Endothelial cell of umbilical vein (primary cell): ENCODE measurements around the gene ANKRD23. TPM values are rescaled to one million over a fixed set of nuclear protein-coding genes. Genes with fewer than 3 reads are reported as not detected.
A peak's percentile ranks its signal among the peaks of the same experiment; 100 is the strongest.

Source experiments
- BruUV-seq: library from RNA; stranded (reverse); fragments of 400-500 nt; replicated peaks from 2 replicates; lab custom pipeline; 2021; lab: Mats Ljungman, UMichigan
- CTCF ChIA-PET: fragments of 300-600, 350-600 bp; sonication (Branson Sonifier 250); formaldehyde crosslinking; loops from one replicate; lab custom pipeline; 2021; ENCODE audit warnings: antibody characterized with exemption, inconsistent platforms; lab: Charles Lee
- POLR2A ChIA-PET: fragments of 300-600, 350-600 bp; sonication (Branson Sonifier 250); formaldehyde crosslinking; loops from one replicate; lab custom pipeline; 2021; ENCODE audit warnings: antibody characterized with exemption, inconsistent platforms; lab: Charles Lee
- DNase-seq: peaks from one replicate; pipeline ENCODE4 v3.0.0-alpha.2; 2011; ENCODE audit warnings: low read depth, low spot score
- FAIRE-seq: peaks from 2 replicates; lab custom pipeline; 2011; peaks lifted over from hg19 to GRCh38; lab: Jason Lieb, UNC
- H2AFZ ChIP-seq: 2 replicates; pipeline ENCODE4 v1.6.0; 2012; ENCODE audit warnings: low read depth, low read length, control low read depth, inconsistent platforms
- H3K27ac ChIP-seq: 2 replicates; pipeline ENCODE4 v1.5.1; 2011; ENCODE audit warnings: low read depth, mild to moderate bottlenecking, control low read depth, low read length, moderate library complexity; ENCODE audit not compliant: insufficient read depth
- H3K27me3 ChIP-seq, 2 experiments: 2 replicates each; pipeline versions ENCODE4 v1.6.0 to v1.6.1; 2011; ENCODE audit warnings: low read length in 2 of 2, mixed read lengths in 1 of 2; ENCODE audit not compliant: control insufficient read depth in 2 of 2, insufficient read depth in 2 of 2
- H3K36me3 ChIP-seq, 2 experiments: 2 replicates in 1 of 2; 3 replicates in 1 of 2; pipeline ENCODE4 v1.5.1; 2011; ENCODE audit warnings: low read length in 2 of 2, mild to moderate bottlenecking in 1 of 2, moderate library complexity in 1 of 2; ENCODE audit not compliant: control insufficient read depth in 2 of 2, insufficient read depth in 2 of 2; ENCODE audit errors: extremely low read depth in 1 of 2
- H3K4me1 ChIP-seq: 3 replicates; pipeline ENCODE4 v1.5.1; 2011; ENCODE audit warnings: mild to moderate bottlenecking, low read length; ENCODE audit not compliant: control insufficient read depth, insufficient read depth; ENCODE audit errors: extremely low read depth
- H3K4me2 ChIP-seq: 2 replicates; pipeline ENCODE4 v1.6.1; 2011; ENCODE audit warnings: low read length, control low read depth, mixed read lengths; ENCODE audit not compliant: insufficient read depth
- H3K4me3 ChIP-seq, 3 experiments: fragments of 200-600 bp in 1 of 3; sonication (generic), shearing (Covaris generic) in 1 of 3; replicated peaks in 1 of 3; 2 replicates each; pipeline ENCODE4 v1.5.1; 2011 to 2016; ENCODE audit warnings: control low read depth in 3 of 3, low read length in 3 of 3, mild to moderate bottlenecking in 2 of 3, inconsistent platforms in 1 of 3, low read depth in 1 of 3, moderate library complexity in 1 of 3; ENCODE audit not compliant: insufficient read depth in 1 of 3
- H3K79me2 ChIP-seq: 2 replicates; pipeline ENCODE4 v1.6.0; 2012; ENCODE audit warnings: low read length, inconsistent platforms; ENCODE audit not compliant: control insufficient read depth, insufficient read depth
- H3K9ac ChIP-seq: replicated peaks from 2 replicates; pipeline ENCODE3; 2011; ENCODE audit warnings: low read length, control low read depth; ENCODE audit not compliant: insufficient read depth; ENCODE audit errors: extremely low read depth
- H3K9me1 ChIP-seq: replicated peaks from 3 replicates; pipeline ENCODE4 v1.6.0; 2011; ENCODE audit warnings: mild to moderate bottlenecking, low read length; ENCODE audit not compliant: control insufficient read depth, insufficient read depth; ENCODE audit errors: extremely low read depth
- H3K9me3 ChIP-seq: replicated peaks from 2 replicates; pipeline ENCODE4 v1.5.1; 2012; ENCODE audit warnings: low read length, inconsistent platforms; ENCODE audit not compliant: control insufficient read depth, insufficient read depth
- H4K20me1 ChIP-seq: replicated peaks from 2 replicates; pipeline ENCODE3; 2011; ENCODE audit warnings: mild to moderate bottlenecking, low read length; ENCODE audit not compliant: control insufficient read depth, insufficient read depth; ENCODE audit errors: extremely low read depth
- EZH2 ChIP-seq: IDR thresholded peaks from 2 replicates; pipeline ENCODE4 v1.6.1; 2012; ENCODE audit warnings: borderline replicate concordance, low read depth, mild to moderate bottlenecking, moderate library complexity, low read length, inconsistent platforms; ENCODE audit not compliant: severe bottlenecking
- FOS ChIP-seq: IDR thresholded peaks from 2 replicates; pipeline ENCODE4 v1.6.1; 2011; ENCODE audit warnings: mild to moderate bottlenecking, low read length, moderate library complexity, borderline replicate concordance; ENCODE audit not compliant: insufficient read depth
- JUN ChIP-seq: IDR thresholded peaks from 2 replicates; pipeline ENCODE4 v1.6.1; 2011; ENCODE audit warnings: borderline replicate concordance, low read depth; ENCODE audit not compliant: insufficient read length, insufficient read depth
- MYC ChIP-seq: IDR thresholded peaks from one replicate; pipeline ENCODE4 v1.6.1; 2011; ENCODE audit warnings: mild to moderate bottlenecking, low read depth, low read length
- POLR2A ChIP-seq: IDR thresholded peaks from 2 replicates; pipeline ENCODE4 v1.6.1; 2012; ENCODE audit warnings: low read depth, mild to moderate bottlenecking, control low read depth, low read length
- dilution Hi-C: fragments of 300-500 bp; cut with MboI; formaldehyde crosslinking; loops from one replicate; pipeline ENCODE4 v1.15.0; 2019; ENCODE audit warnings: low sequenced_read_pairs; ENCODE audit not compliant: extremely low pct_ligation_motif_present
- intact Hi-C: fragments of 100-400 bp; cut with micrococcal nuclease; formaldehyde crosslinking; loops from one replicate; pipeline ENCODE4 v1.10.0; 2022
- polyA plus RNA-seq, 4 experiments: library from polyadenylated mRNA; depleted of rRNA in 3 of 4; stranded (reverse) in 3 of 4; unstranded in 1 of 4; fragments of >200 nt; gene quantifications; 2 replicates each; pipeline versions ENCODE4 v1.2.1 to v1.2.3, GENCODE V29; 2011 to 2012; ENCODE audit warnings: missing spikeins in 1 of 4
- total RNA-seq: library from RNA; stranded (reverse); gene quantifications from 2 replicates; pipeline ENCODE4 v1.2.3, GENCODE V29; 2021

The ANKRD23 gene
- total and polyA plus RNA-seq, 2 donors (not counting 3 experiments of a cell fraction or from before 2014, with no cell fraction given) = 1.7 to 3.6 TPM

GRCh38 chr2:96815326-96816126, 28.3 kb downstream of the ANKRD23 start:
- no peaks in the 10 kb centered on the region for H3K9me1 ChIP-seq
- no peaks in the 10 kb centered on the region for H3K36me3 ChIP-seq
- intact Hi-C loops (loop anchor here (1.0 to 2.0 kb wide), 5 partner anchors 43 to 279 kb away; partner anchors contain the start of genes ANKRD39, ARID5A, CNNM4 and KANSL3), dilution Hi-C loops (no loop called here)
- CTCF ChIA-PET = interaction anchor here (0.8 to 2.9 kb wide), 14 partner anchors 9 to 289 kb away, joined by 3 to 16 read pairs (median 5); partner anchors contain the start of gene ANKRD39
- BruUV-seq = no TSS peak
- H3K27ac ChIP-seq = no peak overlapping the region
- H3K27me3 ChIP-seq = no peaks in the 10 kb centered on the region
- peak overlapping the region; percentile 52 to 82 (median 75) for H3K4me3 ChIP-seq
- H3K9me3 ChIP-seq = no peaks in the 10 kb centered on the region
- TF ChIP-seq EZH2 (no peak), POLR2A (peak; percentile 17)
- FAIRE-seq = no peak
- no peaks in the 10 kb centered on the region for H4K20me1 ChIP-seq
- H3K4me1 ChIP-seq = peaks cover 13% of the 10 kb centered on the region
- POLR2A ChIA-PET = interaction anchor here (0.8 kb wide), 1 partner anchor 42 kb away, joined by 4 read pairs; the partner anchor contains the start of gene ANKRD39
- peak overlapping the region; percentile 94 for H3K4me2 ChIP-seq
- no peak for DNase-seq
- peaks cover 10% of the 10 kb centered on the region for H3K79me2 ChIP-seq
- peak overlapping the region; percentile 45 for H3K9ac ChIP-seq
- H2AFZ ChIP-seq = peak overlapping the region; percentile 97

GRCh38 chr2:96813656-96814055, 30.2 kb downstream of the ANKRD23 start:
- Histone ChIP-seq H2AFZ (no peak overlapping the region), H3K9me3 (no peaks in the 10 kb centered on the region), H4K20me1 (no peaks in the 10 kb centered on the region), H3K27me3 (no peaks in the 10 kb centered on the region), H3K9ac (no peak overlapping the region), H3K4me3 (no peak overlapping the region), H3K4me2 (no peak overlapping the region), H3K36me3 (no peaks in the 10 kb centered on the region), H3K79me2 (peaks cover 9% of the 10 kb centered on the region), H3K4me1 (peaks cover 13% of the 10 kb centered on the region), H3K9me1 (no peaks in the 10 kb centered on the region), H3K27ac (no peak overlapping the region)
- DNase-seq = no peak
- dilution Hi-C loops (no loop called here), intact Hi-C loops (no loop called here)
- POLR2A ChIA-PET = no interaction called here
- BruUV-seq = no TSS peak
- CTCF ChIA-PET = interaction anchor here (1.1 to 3.6 kb wide), 2 partner anchors 13 to 299 kb away, joined by 3 to 12 read pairs; partner anchors contain the start of gene ANKRD36
- no peak for TF ChIP-seq MYC
- no peak for TF ChIP-seq FOS
- no peak for TF ChIP-seq JUN
- no peak for FAIRE-seq
